ENCODE results near the gene SUSD3.

GRCh38 chr9:93093877-93094657, 35.6 kb downstream of the SUSD3 start:
- TF ChIP-seq CTCF (IDR thresholded peaks at IDR 0.05) (no peak), TCF7L2 (IDR thresholded peaks at IDR 0.05; ENCODE audit: low read depth, low read length) (no peak), SIN3A (IDR thresholded peaks at IDR 0.05; ENCODE audit: borderline replicate concordance, insufficient read depth, low read depth, low read length) (no peak), REST (IDR thresholded peaks at IDR 0.05; ENCODE audit: insufficient read depth in 1 of 2, low read depth in 2 of 2, low read length in 1 of 2) (no peak)
